GM18511 (cell line): ENCODE data around the gene QSOX2.

Experiments used
- ATAC-seq: cut with Tn5 transposase; IDR thresholded peaks from one replicate; pipeline ENCODE4 v1.9.1; 2021; ENCODE audit warnings: mild to moderate bottlenecking, moderate library complexity; ENCODE audit not compliant: unreplicated experiment

QSOX2 gene

DNA sequence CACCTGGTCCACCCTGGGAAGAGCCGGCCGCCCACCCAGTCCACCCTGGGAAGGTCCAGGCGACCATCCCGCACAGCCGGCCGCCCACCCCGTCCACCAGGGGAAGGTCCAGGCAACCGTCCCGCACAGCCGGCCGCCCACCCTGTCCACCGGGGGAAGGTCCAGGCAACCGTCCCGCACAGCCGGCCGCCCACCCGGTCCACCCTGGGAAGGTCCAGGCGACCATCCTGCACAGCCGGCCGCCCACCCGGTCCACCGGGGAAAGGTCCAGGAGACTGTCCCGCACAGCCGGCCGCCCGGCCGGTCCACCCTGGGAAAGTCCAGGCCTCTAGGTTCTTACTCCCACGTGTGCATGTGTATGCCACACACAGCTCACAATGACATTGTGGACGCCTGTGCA is 6.7 kb upstream of the QSOX2 start:
- no peak for ATAC-seq

DNA sequence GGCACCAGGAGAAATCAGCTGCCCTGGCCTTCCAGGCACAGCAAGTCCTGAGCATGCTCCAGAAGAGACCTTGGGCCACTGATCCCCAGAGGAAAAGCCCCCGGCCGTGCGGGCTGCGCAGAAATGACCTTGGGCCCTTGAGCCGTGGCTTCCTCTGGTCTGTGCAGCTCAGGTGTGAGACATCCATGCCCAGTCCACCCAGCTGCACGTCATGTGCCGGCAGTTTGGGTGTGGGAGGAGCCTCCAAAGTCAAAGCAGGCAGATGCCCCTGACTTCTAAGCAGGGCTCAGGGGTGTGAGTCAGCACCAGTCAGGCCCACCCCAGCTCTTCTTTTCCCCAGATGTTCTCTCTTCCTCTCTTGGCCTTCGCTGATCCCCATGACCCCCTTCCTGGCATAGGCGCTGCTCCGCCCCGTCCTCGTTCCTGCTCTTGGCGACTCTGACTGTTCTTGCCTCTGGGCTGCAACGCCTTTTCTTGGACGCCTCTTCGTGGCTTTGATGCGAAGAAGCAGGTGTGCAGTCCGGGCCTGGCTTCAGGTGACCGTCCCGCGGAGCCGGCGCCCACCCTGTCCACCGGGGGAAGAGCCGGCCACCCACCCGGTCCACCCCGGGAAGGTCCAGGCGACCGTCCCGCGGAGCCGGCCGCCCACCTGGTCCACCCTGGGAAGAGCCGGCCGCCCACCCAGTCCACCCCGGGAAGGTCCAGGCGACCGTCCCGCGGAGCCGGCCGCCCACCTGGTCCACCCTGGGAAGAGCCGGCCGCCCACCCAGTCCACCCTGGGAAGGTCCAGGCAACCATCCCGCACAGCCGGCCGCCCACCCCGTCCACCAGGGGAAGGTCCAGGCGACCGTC is 5.9 kb upstream of the QSOX2 start:
- ATAC-seq: no peak

DNA sequence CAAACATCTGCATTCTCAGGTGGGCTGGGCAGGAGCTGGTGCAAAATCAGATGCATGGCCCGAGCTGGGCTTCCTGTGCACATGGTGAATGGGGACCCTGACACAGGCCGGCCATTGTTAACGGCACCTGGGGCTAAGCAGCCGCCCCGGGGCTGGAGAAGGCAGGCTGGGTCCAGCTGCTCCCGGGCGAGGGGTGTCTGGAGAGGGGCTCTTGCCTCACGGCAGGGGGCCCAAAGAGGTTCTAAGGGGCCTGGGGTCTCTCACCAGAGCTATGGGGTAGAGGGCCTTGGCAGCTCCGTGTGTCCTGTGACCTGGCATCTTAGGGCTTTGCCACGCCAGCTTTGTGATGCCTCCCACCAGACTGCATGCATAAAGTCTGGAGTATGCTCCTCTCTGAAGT is 5.1 kb upstream of the QSOX2 start:
- ATAC-seq: no peak

DNA sequence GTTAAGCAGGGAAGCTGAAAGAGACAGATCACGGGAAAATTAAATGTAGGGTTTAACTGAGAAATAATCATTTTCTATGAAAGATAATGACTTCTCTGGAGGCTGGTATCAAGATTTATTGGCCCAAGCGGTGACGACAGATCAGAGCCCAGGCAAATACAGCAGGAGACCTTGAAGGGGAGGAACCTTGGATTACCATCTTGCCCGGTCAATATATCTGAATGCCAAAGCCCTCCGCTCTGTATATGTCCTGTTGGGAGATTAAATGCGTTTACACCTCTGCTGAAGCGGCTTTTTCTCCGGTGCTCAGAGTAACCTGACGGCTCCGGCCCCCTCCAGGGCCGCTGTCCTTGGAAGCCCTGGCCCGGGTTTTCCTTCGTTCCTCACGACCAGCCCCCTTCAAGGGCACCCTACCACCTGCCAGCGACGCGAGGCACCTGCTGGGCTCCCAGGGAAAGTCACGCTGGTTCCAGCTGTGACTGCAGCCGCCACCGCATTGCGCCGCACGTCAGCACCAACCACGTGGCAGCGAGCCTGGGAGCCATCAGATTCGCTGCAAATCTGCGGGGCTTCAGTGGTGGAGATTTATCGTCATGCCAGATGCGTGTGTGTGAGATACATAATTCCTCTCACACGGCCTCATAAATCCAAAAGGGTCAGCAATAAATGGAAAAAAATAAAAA is 4.4 kb upstream of the QSOX2 start:
- no peak for ATAC-seq

DNA sequence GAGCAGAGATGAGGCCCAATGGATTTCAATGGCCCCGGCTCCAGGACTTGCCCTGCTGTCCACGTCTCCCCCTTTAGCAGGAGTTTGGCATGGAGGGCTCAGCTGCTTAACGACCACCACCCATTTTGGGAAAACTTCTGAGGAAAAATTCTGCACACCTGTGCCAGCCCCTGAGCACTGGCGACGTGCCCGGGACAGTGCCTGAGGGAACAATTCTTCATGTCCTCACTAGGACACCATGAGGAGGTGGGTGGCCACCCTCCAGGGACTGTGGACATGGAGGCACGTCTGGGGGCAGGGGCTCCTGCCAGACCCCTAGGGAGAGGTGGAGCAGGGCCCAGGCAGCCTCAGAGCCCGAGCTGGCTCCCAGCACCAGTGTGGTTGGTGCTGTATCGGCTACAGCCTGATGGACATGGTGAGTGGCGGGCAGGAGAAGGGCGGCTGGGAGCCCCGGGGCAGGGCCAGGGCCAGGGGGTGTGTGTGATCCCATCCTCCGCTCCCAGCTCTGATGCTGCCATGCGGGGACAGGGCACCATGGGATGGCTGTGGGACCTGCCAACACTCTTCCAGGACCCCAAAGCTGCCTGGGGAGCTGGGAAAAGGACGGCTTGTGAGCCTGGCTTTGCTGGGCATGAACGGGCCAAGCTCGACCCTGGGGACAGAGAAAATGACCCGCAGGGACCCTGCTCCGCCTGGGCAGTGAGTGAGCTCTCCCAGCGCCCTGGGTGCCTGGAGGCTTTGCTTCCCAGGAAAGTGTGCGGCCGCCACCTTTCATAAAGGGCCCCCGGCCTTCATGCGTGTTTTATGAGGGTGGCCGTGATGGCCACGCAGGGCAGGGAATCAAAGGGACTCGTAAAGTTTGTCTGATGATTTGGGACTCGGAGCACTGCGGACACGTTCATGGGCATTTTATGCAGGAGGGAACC is 3.6 kb upstream of the QSOX2 start:
- ATAC-seq: no peak

DNA sequence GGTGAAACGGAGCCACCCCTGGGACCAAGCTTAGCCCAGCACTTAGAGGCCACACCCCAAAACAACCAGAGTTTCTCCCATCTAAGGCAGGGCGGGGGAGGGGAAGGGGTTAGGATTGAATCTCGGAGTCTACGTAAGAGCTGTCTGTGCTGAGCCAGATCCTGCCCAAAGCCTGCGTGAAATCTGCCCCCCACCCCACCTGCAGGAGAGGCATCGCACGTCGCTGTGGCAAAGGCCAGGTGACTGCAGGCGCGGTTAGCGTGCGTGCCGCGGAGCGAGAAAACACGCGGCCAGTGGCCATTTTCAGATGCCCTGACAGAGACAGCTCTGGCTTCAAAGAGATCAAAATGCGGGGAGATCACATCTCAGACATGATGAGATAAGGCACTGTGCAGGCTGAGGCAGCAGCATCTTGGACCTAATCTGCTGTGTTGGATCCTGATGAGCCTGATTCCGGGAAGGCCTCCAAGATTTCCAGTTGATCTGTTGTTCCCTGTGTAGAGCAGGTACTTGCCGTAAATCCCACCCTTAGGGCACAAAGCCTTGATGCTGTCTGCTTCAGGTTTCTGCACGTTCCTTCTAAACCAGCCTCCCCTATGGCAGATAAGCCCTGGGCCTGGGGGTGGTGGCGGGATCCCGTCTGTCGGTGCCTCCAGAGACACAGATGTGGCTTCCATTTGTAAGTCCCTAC is 2.5 kb upstream of the QSOX2 start:
- no peak for ATAC-seq

DNA sequence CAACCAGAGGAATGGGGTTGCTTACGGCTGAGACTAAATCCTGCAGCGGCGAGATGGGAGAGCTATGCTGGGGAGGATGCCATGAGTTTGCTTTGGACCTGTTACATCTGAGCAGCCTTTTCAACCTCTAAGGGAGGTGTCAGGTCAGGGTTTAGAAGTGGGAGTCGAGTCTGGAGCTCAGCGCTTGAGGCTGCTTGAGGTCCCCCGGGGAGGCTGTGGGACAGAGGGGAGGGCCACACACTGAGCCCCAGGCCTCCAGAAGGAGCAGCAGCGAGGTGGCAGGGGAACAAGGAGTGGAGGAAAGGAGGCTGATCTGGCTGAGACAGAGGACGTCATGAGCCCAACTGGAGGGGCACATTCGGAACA is 1.9 kb upstream of the QSOX2 start:
- no peak for ATAC-seq

DNA sequence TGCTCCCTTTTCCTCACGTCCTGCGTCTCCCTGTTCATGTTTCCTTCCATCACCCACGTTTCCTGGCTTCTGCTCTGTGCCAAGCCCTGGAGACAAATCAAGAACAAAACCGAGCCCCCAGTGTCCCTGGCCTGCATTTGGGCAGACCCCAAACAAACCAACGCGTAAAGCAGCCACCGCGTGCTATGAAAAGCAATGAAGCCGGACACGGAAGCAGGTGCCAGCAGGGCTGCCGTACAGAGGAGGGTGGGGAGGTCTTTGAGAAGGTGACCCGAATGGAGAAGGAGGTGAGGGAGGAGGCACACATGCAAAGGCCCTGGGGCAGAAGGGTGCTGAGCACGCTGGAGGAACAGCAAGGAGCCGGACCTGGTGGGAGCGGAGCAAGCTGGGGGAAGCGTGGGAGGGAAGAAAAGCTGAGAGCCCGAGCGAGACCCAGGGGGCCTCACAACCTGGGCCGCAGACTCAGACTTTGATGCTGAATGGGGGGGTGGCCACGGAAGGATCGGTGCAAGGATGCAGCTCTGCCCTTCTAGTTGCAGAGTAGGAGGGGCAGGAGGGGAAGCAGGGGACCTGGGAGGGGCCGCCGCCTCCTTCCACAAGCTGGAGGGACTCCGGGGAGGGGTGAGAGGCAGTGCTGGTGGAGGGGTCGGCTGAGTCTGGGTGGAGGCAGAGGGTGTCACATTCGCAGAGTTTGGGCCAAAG is 1.4 kb upstream of the QSOX2 start:
- no peak for ATAC-seq

DNA sequence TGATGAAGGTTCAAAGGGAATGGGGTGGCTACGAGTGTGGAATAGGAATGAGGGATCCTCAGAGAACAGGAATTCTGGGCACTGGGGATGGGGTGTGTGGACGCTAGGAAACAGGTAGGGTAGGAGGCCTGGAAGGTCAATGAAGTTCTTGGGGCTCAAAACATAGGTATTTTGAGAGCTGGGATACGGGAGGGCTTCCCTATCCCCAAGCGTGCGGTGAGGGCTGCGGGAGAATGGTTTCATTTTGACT is 718 bp downstream of the QSOX2 start:
- ATAC-seq: no peak

DNA sequence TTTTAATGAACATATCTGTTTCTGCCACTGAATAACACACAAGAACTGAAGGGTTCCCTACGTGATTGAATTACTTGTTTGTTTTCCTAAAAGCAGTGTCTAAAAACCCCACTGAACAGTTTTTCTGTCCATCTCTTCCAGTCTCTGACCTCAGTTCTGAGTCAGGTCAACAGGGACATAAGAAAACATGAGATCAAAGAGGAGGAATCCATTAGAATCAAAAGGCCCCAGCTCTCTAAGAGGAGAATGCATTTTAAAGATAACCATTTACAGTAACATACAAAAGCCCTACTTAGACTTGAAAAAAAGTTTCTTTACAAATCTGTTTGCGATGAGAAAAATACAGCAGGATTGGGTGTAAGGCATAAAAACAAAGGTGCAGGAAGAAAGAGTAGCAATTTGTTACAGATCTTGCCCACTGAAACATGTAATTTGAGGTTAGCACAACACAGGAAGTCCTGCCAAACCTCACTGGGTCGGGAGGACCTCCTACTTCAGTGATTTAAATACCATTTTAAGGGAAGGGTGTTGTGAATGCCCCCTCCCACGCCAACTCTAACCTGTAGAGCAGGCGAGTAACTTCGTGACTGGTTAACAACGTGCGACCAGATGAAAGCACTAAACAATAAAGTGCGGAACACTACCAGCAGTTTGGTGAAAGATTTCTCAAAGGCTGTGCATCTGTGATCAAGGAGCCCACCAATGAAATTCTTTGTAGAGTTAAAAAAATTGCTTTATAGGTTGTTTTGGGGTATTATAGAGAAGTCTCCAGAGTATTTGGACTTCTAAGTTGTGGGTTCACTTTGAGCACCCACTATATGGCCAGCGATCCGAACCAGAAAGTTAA is 1.3 kb downstream of the QSOX2 start:
- peak; percentile 35 for ATAC-seq

DNA sequence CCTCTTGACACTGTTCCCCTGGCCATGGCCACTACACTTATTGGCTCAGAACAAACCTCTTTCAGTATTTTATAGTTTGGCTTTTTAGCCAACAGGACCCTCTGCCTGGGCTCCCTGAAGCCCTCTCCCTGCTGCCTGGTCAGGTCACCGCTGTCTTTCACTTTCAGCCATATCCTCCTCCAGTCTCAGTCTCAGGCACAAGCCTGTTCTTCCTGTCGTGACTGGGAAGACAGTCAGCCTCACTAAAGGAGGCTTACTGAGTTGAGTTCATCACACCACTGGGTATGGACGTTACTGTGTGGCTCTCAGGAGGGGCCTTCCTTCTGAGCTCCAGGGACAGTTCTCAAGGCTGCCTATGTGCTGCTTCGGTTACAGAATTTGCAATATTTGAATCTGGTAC is 2.0 kb downstream of the QSOX2 start:
- ATAC-seq: no peak

DNA sequence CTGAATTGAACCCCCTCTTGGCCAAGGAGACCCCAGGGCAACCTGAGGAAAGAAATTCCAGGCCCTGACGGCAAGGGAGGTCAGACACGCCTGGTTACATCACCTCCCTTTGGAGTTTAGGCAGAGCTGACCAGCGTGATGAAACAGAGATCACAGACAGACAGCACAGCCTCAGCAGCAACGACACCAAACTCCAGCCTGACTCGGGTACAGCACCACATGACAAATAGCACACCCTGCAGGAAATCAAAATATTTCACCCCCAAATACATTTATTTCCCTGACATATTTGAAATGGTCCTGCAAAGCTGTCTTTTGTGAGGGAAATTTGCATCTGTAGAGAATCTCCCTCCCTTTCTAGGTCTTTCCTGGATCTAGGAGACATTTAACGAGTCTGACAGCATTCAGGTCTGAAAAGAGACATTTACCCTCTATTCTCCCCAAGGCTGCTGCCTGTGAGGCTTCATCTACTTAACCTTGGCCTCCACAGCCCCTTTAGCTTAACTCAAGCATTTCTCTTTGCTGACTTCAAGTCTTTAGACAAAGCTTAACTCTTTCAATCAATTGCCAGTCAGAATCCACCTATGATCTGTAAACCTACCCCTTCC is 2.6 kb downstream of the QSOX2 start:
- no peak for ATAC-seq

DNA sequence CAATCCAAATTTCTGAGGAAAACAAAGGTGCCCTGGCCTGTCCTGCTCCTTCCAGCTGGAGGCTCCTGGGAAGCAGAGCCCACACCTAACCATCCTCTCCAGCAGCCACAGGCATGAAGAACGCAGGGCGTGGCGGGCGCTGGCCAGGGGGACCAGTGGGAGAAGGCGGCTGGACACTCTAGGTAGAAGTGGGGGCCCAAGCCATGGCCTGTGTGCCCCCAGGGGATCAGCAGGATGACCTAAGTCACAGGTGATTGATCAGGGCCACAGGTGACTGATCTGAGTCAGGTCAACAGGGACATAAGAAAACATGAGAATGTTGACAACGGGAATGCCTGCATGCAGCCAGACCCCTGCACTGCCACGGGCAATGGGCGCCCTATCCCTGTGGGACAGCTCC is 3.4 kb downstream of the QSOX2 start:
- no peak for ATAC-seq

DNA sequence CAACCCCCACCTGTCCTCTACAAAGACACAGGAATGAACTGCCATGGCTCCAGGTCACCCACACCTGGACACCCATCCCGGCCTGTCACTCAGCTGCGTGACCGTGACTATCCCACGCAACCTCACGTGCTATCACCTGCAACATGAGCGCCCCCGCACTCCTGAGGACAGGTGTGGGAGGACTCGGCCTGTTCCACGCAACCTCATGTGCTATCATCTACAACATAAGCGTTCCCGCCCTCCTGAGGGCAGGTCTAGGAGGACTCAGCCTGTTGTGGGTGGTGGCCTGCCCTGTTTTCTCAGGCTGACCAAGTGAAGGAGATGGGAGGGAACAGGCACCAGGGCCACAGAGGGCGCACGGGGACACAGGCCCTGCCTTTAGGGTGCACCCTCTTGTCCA is 4.1 kb downstream of the QSOX2 start:
- no peak for ATAC-seq

DNA sequence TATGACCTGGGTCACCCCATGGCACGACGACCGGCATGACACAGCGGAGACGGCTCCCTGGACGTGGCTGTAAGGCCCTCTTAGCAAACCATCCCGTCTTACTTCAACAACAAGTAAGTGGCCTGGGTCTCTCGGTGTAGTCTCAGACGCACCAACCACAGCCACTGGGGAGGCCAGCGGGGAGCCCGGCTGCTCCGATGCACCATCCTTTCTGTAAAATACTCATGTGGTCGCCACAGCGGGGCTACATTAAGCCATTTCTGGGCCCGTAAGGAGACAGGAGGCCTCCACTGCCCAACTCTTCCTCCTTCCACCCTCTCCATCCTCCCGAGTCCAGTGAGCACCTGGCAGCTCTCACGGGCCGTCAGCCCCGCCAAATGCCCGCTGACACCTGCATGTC is 4.7 kb downstream of the QSOX2 start:
- no peak for ATAC-seq

DNA sequence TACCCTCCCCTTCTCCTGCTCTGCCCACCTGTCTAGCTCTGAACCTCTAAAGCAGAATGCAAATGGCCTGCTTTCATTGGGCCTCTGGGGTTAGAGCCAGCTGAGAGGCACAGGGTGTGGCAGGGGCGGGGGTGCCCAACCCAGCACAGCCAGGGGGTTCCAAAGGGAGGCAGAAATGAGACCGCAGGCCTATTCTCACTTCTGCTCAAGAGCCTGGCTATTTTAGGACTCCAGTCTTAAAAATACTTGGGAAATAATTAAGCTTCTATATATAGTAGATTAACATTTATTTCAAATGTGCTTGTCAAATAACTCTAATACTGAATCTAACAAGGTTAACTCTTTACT is 5.7 kb downstream of the QSOX2 start:
- ATAC-seq: peak; percentile 34

DNA sequence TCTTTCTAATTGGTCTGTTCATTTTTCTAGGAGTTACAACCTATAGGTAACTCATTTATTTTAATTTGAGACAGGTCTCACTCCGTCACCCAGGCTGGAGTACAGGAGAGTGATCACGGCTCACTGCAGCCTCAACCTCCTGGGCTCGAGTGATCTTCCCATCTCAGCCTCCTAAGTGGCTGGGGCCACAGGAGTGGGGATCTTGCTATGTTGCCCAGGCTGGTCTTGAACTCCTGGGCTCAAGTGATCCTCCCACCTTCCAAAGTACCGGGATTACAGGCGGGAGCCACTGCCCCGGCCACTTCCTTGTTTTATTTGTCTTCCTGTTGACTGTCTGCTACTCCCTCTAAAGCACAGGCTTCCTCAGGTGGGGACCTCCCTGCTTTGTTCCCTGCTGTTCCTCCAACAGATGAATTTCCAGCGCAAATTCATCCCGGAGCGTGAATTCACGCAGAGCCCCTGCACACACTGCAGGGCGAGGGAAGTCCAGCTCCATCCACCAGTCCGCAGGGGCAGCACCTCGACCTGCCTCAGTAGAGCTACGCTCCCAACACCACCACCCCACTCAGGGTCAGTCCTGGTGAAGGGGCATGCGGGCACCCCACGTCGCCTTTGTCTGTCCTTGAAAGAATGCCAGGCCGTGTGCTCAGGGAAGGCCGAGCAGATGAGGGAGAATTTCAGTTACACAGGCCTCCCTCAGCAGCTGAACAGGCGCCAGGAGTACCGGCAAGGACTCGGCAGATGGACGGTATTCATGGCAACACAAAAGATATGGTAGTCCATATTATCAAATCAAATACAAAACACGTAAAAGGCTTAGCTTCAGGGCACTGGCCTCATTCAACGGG is 6.3 kb downstream of the QSOX2 start:
- no peak for ATAC-seq

DNA sequence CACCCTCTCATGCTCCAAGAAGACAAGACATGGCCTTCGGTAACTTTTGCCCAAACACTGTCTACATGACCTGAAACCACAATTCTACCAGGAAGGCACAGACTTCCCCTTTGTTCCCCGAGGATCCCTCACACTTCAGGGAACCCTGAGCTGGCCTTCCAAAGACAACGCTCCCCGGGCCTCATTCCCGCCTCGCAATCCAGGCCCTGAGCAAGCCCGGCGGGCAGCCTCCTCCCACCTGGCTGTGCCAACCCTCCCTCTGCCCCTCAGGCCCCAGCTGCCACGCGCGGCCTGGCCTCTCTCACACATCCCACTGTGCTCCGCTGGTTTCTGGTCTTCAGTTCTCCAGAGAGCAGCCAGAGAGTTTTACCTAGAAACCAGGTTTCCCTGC is 7.3 kb downstream of the QSOX2 start:
- ATAC-seq: no peak
